ENCODE results near the gene TBCD.

Gene TBCD

DNA sequence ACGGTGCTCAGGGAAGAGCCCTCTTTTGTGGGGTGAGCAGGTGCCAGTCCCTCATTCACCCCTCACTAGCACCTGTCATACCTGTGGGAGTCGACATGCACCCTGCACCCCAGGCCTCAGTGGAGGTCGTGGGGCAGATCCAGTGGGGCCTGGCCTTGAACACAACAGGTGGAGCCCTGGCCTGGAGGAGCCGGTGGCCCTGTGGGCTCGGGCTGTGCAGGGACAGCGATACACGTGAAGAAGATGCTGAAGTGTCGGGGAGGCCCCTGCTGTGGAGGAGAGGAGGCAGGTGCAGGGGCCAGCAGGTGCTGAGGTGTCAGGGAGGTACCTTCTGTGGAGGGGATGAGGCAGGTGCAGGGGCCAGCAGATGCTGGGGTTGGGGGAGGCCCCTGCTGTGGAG is 56.1 kb downstream of the TBCD start:
- DNase-seq (ENCODE audit: low spot score) = no peak
- in situ Hi-C loops (cut with MboI; ENCODE audit: low pct_unique_long_range_greater_than_20kb, low sequenced_read_pairs, unreplicated experiment) = no loop called here
- no peak for TF ChIP-seq CTCF (IDR thresholded peaks at IDR 0.05; ENCODE audit: extremely low read depth, insufficient read depth, missing control alignments)

GRCh38 chr17:82808921-82809905 is 57.3 kb downstream of the TBCD start:
- no peak for TF ChIP-seq CTCF (IDR thresholded peaks at IDR 0.05; ENCODE audit: extremely low read depth, insufficient read depth, missing control alignments)
- in situ Hi-C loops (cut with MboI; ENCODE audit: low pct_unique_long_range_greater_than_20kb, low sequenced_read_pairs, unreplicated experiment) = no loop called here
- no peak for DNase-seq (ENCODE audit: low spot score)

- in situ Hi-C loops (cut with MboI; ENCODE audit: low pct_unique_long_range_greater_than_20kb, low sequenced_read_pairs, unreplicated experiment) = no loop called here
- TF ChIP-seq CTCF (IDR thresholded peaks at IDR 0.05; ENCODE audit: extremely low read depth, insufficient read depth, missing control alignments) = no peak
- DNase-seq (ENCODE audit: low spot score) = no peak
Measured at GRCh38 chr17:82810644-82811430, 59.0 kb downstream of the TBCD start.

DNA sequence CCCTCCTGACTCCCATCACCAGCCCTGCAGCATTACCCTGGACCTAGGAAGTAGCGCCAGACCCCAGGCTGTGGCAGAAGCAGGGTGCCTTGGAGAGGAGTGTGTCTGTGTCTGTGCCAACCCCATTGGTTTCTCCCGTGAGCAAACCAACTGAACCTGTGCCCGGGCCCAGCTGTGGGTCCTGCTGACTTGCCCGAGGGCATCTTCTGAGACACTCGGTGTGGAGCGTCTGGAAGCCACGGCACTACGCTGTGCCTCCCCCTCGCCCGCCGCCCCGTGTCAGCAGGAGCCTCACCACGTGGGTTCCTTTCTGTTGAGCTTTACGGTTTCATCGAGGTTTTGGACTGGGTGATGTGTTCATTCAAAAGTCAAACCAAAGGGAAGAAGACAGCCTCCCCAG is 60.2 kb downstream of the TBCD start:
- no peak for DNase-seq (ENCODE audit: low spot score)
- no peak for TF ChIP-seq CTCF (IDR thresholded peaks at IDR 0.05; ENCODE audit: extremely low read depth, insufficient read depth, missing control alignments)
- in situ Hi-C loops (cut with MboI; ENCODE audit: low pct_unique_long_range_greater_than_20kb, low sequenced_read_pairs, unreplicated experiment) = no loop called here

- no peak for TF ChIP-seq CTCF (IDR thresholded peaks at IDR 0.05; ENCODE audit: extremely low read depth, insufficient read depth, missing control alignments)
- in situ Hi-C loops (cut with MboI; ENCODE audit: low pct_unique_long_range_greater_than_20kb, low sequenced_read_pairs, unreplicated experiment) = no loop called here
- no peak for DNase-seq (ENCODE audit: low spot score)
Measured at GRCh38 chr17:82812601-82813000, 60.7 kb downstream of the TBCD start.

DNA sequence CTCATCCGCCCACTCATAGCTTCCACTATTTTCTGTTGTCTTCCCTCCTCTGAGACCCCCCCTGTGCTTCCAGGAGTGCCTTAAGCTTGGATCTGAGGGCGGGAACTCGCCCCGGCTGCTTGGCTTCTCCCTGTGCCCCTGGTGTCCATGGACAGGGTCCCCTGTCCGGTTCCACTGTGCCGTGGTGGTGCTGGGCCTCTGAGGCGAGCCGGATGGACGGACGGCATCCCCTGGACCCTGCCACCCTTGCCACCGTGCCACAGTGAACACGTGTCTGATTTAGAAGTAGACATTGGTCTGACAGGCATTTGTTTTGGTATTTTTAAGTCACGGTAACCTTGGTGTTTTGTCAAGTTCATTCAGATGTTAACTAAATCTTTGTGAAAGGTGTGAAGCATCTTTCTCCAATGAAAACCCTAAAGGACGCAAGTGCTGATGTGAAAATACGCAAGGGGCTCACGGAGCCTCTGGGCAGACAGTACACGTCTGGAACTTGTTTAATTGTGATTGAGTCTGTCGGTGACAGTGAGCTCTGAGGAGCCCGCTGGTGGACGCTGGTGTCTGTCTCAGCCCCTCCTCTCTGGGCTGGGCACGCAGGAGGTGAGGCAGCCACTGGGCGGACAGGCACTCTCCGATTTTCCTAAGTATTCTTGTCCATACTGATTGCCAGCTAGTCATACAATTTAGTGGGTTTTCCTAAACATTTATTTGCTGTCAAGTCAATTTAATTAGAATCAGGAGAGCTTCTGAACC is 61.6 kb downstream of the TBCD start:
- no peak for DNase-seq (ENCODE audit: low spot score)
- in situ Hi-C loops (cut with MboI; ENCODE audit: low pct_unique_long_range_greater_than_20kb, low sequenced_read_pairs, unreplicated experiment) = no loop called here
- no peak for TF ChIP-seq CTCF (IDR thresholded peaks at IDR 0.05; ENCODE audit: extremely low read depth, insufficient read depth, missing control alignments)

Data from GM13977 (cell line).